Kidney (tissue), 14 donors: ENCODE data around the gene OR52K2. TPM values are rescaled to one million over a fixed set of nuclear protein-coding genes. Genes with fewer than 3 reads are reported as not detected.

Experiments
- DNase-seq, 5 donors: peaks; one replicate each; pipeline ENCODE4 v3.0.0-alpha.2; 2013 to 2020
- FAIRE-seq: peaks from 2 replicates; lab custom pipeline; 2012; peaks lifted over from hg19 to GRCh38; lab: Jason Lieb, UNC
- H3K27ac ChIP-seq, 2 donors: one replicate each; pipeline ENCODE4 v1.7.0; 2013; ENCODE audit warnings: low read depth in 2 of 2, low read length in 2 of 2, inconsistent platforms in 1 of 2
- H3K27me3 ChIP-seq: one replicate; pipeline ENCODE4 v1.7.1; 2013; ENCODE audit warnings: low read length, inconsistent platforms; ENCODE audit not compliant: control insufficient read depth, insufficient read depth
- H3K36me3 ChIP-seq, 3 donors: one replicate each; pipeline versions ENCODE4 v1.7.0 to v1.7.1; 2013; ENCODE audit warnings: low read length in 3 of 3, control low read depth in 1 of 3, inconsistent platforms in 1 of 3; ENCODE audit not compliant: insufficient read depth in 3 of 3, control insufficient read depth in 2 of 3
- H3K4me1 ChIP-seq, 3 donors: one replicate each; pipeline versions ENCODE4 v1.7.0 to v1.7.1; 2013; ENCODE audit warnings: low read length in 3 of 3, inconsistent platforms in 1 of 3, low read depth in 1 of 3; ENCODE audit not compliant: control insufficient read depth in 2 of 3, insufficient read depth in 2 of 3
- H3K4me3 ChIP-seq, 3 donors: one replicate each; pipeline versions ENCODE4 v1.7.0 to v1.8.1; 2013; ENCODE audit warnings: low read length in 3 of 3, control low read depth in 1 of 3, inconsistent platforms in 1 of 3
- H3K9ac ChIP-seq, 3 donors: one replicate each; pipeline versions ENCODE4 v1.7.0 to v1.7.1; 2013; ENCODE audit warnings: low read length in 3 of 3, control low read depth in 1 of 3, inconsistent platforms in 1 of 3
- H3K9me3 ChIP-seq, 3 donors: one replicate each; pipeline versions ENCODE4 v1.7.0 to v1.7.1; 2013; ENCODE audit warnings: low read length in 3 of 3, control low read depth in 1 of 3, inconsistent platforms in 1 of 3; ENCODE audit not compliant: control insufficient read depth in 2 of 3, insufficient read depth in 1 of 3
- intact Hi-C: fragments of 100-400 bp; cut with DNase I; formaldehyde crosslinking; loops from one replicate; pipeline ENCODE4 v1.11.1; 2022
- polyA plus RNA-seq: library from polyadenylated mRNA; stranded (reverse); fragments of 350-450 nt; fragmentation: Illumina TruSeq; extraction: RNeasy Lipid Tissue Mini Kit (QIAGEN cat#74804); gene quantifications from one replicate; pipeline ENCODE4 v1.2.3, GENCODE V29; 2014; ENCODE audit warnings: low read depth, low replicate concordance; ENCODE audit not compliant: insufficient read depth
- total RNA-seq: library from RNA; stranded (reverse); fragmentation: NEBNext Ultra II Directional; extraction: Animal tissue kit (Norgen Biotek cat#: 25700); gene quantifications from one replicate; pipeline ENCODE4 v1.2.1, GENCODE V29; 2021
- TF ChIP-seq, protein P1 (sequence below): IDR thresholded peaks from 3 replicates; pipeline ENCODE4 v1.5.1; 2012; ENCODE audit warnings: mild to moderate bottlenecking, moderate library complexity, borderline replicate concordance; ENCODE audit not compliant: insufficient read depth; ENCODE audit errors: extremely low read depth
- donor health status: control.
- donor health status: control.
- donor health status: control.
- donor health status: control.
- donor health status: control.
- donor health status: DM: yes; HTN: yes; CAD: no.
- donor health status: Normal renal cell carcinoma (clear cell type).

OR52K2 gene
- total and polyA plus RNA-seq, 2 donors from 2014 or later, result not detected

DNA sequence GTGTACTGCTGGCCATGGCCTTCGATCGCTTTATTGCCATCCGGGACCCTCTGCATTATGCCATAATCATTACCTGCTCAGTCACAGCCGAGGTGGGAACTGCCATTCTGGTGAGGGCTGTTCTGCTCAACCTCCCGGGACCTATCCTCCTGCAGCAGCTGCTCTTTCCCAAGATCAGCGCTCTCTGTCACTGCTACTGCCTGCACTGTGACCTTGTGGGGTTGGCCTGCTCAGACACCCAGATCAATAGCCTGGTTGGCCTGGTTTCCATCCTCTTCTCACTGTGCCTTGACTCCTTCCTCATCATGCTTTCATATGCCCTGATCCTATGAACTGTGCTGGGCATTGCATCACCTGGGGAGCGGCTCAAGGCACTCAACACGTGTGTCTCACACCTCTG is 30.7 kb upstream of the OR52K2 start:
- no peak overlapping the region for H3K27ac ChIP-seq
- no peak for FAIRE-seq
- intact Hi-C loops, result no loop called here

GRCh38 chr11:4430051-4430450 is 19.0 kb upstream of the OR52K2 start:
- Histone ChIP-seq H3K27me3 (no peaks in the 10 kb centered on the region), H3K9ac (no peak overlapping the region), H3K4me3 (no peak overlapping the region), H3K27ac (no peak overlapping the region), H3K36me3 (no peaks in the 10 kb centered on the region), H3K4me1 (no peaks in the 10 kb centered on the region), H3K9me3 (no peaks in the 10 kb centered on the region)
- DNase-seq, result no peak
- TF ChIP-seq, protein P1, sequence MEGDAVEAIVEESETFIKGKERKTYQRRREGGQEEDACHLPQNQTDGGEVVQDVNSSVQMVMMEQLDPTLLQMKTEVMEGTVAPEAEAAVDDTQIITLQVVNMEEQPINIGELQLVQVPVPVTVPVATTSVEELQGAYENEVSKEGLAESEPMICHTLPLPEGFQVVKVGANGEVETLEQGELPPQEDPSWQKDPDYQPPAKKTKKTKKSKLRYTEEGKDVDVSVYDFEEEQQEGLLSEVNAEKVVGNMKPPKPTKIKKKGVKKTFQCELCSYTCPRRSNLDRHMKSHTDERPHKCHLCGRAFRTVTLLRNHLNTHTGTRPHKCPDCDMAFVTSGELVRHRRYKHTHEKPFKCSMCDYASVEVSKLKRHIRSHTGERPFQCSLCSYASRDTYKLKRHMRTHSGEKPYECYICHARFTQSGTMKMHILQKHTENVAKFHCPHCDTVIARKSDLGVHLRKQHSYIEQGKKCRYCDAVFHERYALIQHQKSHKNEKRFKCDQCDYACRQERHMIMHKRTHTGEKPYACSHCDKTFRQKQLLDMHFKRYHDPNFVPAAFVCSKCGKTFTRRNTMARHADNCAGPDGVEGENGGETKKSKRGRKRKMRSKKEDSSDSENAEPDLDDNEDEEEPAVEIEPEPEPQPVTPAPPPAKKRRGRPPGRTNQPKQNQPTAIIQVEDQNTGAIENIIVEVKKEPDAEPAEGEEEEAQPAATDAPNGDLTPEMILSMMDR, result no peak
- no peak for FAIRE-seq
- intact Hi-C loops, result no loop called here

More for the DNA sequence above, 30.7 kb upstream of the OR52K2 start:
- Histone ChIP-seq H3K36me3 (no peaks in the 10 kb centered on the region), H3K9ac (no peak overlapping the region), H3K27me3 (no peaks in the 10 kb centered on the region), H3K4me3 (no peak overlapping the region), H3K9me3 (no peaks in the 10 kb centered on the region), H3K4me1 (no peaks in the 10 kb centered on the region)
- no peak for DNase-seq
- TF ChIP-seq, protein P1, result no peak

DNA sequence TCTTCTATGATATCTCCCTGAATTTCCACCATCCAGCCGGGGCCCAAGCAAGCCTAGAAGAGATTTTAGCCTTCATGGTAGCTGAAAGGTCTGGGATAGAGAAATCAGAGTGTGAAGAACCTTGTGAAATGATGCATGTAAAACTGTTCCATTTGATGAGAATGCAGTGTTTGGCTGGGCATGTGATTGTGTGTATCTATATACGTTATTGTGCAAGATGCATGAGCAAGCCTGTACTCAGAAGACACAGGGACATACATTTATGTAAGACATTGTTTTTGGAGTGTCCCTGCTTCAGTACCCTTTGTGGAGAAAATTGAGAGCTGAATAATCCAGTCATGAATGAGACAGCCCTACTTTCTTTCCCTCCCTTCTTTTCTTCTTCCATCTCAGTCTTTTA is 15.2 kb upstream of the OR52K2 start:
- no peaks in the 10 kb centered on the region for H3K36me3 ChIP-seq
- H3K27ac ChIP-seq, result no peak overlapping the region
- intact Hi-C loops, result no loop called here
- FAIRE-seq (no peak), DNase-seq (no peak)
- H3K9me3 ChIP-seq, result no peaks in the 10 kb centered on the region
- H3K27me3 ChIP-seq, result no peaks in the 10 kb centered on the region
- H3K4me3 ChIP-seq, result no peak overlapping the region
- no peak overlapping the region for H3K9ac ChIP-seq
- H3K4me1 ChIP-seq, result no peaks in the 10 kb centered on the region
- TF ChIP-seq, protein P1, result no peak

DNA sequence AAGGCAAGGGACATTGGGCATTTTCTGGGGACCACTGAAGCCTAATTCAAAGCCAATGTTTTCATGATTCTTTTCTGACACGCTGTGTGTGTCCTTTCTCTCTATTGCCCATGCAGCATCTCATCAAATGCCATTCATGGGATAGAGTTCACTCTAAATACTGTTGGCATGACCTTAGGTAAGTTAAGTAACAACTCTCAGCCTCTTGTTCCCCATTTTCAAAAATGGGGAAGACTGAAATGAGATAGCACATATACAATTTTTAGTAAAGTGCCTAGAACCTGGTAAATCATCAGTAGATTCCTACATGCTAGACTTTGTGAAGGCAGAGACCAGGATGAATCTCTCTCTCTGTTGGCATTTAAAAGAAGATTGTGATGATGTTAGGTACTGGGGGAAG is 12.7 kb upstream of the OR52K2 start:
- FAIRE-seq (no peak), DNase-seq (no peak)
- TF ChIP-seq, protein P1, result no peak
- intact Hi-C loops, result no loop called here
- no peak overlapping the region for H3K27ac ChIP-seq
- no peaks in the 10 kb centered on the region for H3K4me1 ChIP-seq
- no peak overlapping the region for H3K4me3 ChIP-seq
- no peaks in the 10 kb centered on the region for H3K9me3 ChIP-seq
- H3K9ac ChIP-seq, result no peak overlapping the region
- H3K36me3 ChIP-seq, result no peaks in the 10 kb centered on the region
- no peaks in the 10 kb centered on the region for H3K27me3 ChIP-seq
